UCSD-AML1 (cell line): ENCODE data around the gene PNLIP.

ENCODE experiments used
- DNase-seq: peaks from one replicate; lab custom pipeline; 2025; ENCODE audit not compliant: unreplicated experiment; lab: John Stamatoyannopoulos, UW

Gene PNLIP

DNA sequence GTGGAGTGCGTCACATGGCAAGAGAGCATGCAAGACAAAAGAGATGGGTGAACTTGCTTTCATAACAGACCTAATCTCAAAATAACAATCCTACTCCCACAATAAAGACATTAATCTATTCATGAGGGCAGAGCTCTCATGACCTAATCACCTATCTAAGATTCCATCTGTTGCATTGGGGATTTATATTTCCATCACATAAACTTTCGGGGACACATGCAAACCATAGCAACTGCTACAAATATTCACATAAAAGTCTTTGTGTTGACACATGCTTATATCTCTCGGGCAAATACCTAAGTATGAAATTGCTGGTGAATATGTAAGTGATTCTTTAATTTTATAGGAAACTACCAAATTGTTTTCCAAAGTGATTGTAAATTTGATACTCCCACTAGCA, 29.1 kb downstream of the PNLIP start:
- no peak for DNase-seq

DNA sequence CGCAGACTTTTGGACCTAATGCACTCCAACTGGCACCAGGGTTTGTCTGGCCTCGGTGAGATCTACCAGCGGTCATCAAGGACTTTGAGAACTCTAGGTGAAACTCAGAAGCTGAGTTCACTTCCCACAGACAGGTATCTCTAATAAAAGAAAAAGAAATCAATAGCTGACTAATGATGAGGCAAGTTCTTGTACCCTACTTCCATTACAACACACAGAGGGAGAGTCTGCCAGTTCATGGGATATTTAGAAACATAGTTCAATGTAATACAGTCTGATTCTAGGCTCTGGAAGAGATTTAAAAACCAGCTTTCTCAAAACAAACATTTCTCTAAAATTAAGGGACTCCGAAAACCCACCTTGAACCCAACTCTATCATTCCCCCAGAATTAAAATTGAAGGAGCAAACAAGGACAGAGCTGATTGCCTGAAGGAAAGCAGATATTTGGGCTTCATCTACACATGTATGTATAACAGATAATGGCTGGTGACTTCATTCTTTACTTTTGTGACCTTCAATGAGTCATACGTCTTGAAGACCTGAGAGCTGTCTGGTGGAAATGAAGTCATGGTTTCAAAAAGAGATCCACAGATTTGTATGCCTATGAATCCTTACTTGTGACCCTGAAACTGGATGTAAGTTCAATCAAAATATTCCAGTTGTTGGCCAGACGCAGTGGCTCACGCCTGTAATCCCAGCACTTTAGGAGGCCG, 42.3 kb downstream of the PNLIP start:
- no peak for DNase-seq

DNA sequence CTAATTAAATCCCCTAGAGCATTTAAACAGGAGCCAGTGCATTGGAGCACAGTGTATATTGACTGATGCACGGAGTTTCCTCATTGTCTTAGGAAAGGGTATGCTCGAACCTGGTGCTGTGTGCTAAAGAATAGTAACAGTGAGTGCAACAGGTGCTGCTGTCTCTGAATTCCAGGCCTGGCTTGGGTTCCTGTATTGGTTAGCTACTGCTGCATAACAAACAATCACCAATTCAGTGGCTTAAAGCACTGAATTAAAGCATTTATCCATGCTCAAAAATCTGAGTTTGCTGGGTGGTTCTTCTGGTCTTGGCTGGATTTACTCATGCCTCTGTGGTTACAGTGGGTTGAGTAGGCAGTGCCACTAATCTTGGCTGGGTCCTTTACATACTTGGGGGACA, 43.3 kb downstream of the PNLIP start:
- no peak for DNase-seq

DNA sequence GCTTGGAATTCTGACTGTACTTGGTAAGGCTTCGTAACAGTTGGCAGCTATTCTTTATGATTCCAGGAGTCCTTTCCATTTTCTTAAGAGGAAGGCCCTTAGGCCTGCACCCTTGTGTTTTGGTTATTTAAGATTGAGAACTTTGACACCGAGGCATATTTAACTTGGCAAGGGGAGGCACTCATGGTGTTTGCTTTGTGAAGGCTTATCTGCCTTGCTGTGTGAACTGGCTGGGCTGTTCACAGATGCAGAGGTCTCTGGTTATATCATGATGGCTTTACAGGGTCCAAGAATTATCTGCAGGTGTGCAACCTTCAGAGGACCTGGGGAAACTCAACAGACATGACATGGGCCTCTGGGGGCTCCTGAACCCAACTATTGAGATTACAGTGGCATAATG, 44.2 kb downstream of the PNLIP start:
- DNase-seq: no peak

DNA sequence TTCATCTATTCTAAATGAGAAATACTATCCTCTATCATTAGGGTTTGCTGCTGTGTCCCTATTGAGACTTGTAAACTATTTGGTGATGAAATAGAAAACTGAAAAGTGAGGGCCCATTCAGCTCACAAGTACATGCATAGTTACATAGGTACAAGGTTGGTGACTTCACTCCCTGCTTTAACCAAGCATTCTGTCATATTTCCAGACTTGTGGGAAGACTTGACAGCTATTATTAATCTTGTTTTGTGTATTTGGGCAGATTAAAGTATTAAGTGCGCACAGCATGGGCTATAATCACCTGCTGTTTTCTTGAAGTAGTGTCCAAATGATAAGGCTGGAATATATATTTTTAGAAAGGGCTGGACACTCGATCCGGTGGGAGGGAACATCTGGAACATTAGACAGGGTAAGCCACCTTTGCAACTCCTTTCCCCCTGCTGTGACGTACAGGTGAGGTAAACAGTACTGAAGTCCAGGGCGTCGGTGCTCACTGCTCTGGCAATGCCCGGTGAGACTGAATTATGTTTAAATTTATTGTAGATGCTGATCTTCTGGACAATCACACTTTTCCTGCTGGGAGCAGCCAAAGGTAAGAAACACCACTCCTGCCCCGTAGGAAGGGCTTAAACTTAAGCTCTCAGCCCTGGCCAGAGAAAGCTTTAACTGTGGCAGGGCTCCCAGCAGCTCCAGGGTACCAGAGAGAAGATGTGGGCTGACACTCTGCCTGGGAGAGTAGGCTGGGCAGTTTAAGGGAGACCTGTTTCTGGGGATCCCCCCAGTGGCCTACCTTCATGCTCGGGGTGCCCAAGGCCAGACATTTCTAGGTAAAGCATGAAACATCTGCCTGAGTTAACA, 45.1 kb downstream of the PNLIP start, which contains the start of gene PNLIPRP1:
Gene PNLIPRP1 (plus strand): TSS at position 370 of the 855 bp plus-strand sequence. CDS start 171 bp downstream, at position 541.
- DNase-seq: no peak

DNA sequence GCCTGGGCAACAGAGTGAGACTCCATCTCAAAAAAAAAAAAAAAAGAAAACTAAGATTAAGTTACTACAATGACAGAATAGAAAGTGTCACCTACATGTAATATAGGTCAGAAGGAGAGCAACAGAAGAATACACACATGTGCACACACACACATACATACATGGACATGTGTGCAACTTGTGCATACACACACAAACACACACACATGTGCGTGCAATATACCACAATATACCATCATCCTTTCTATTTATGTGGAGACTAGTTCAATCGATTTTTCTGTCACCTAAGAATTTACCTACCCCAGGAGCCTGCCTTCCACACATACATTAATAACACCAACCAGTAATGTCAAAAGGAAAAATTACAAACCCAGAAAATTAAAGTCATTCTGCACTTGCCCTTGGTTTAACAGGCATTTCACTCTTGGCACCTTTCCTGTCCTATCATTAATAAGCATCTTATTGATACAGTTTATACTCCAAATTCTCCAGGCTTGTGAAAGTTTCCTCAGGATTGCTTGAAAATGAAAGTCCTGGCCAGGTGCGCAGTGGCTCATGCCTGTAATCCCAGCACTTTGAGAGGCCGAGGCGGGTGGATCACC, 47.5 kb downstream of the PNLIP start:
- no peak for DNase-seq

DNA sequence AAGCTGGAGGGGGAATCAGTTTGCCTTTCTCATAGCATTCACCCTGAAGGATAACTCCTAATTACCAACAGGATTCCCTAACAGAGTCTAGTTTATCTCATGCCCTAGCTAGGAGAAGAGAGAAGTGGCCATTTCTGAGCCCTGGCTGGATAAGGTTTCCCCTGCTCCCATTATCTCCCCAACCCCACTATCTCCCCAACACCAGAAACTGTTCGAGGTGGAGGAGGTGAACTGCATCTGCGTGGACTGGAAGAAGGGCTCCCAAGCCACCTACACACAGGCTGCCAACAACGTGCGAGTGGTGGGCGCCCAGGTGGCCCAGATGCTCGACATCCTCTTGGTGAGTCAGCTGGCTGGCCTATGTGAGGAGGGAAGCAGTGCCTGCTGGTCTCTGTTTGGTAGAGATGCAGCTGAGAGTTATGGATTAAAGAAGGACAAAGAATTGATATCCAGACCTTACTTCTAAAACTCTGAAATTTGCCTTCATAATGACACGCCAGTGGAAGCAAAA, 48.8 kb downstream of the PNLIP start:
- no peak for DNase-seq

DNA sequence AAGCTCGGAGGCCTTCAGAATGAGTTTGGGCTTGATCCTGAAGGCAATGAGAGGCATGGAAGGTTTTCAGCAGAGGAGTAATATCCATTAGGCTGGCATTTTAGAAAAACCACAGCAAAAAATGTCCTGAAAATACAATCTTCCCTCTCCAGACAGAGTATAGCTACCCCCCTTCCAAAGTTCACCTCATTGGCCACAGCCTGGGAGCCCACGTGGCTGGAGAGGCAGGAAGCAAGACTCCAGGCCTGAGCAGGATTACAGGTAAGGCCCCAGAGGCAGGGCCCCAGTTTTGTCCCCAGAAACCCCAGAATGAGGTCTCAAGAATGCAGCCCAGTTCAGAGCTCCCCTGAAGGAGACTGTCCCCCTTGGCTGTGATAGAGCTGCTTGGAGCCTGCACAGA, 50.3 kb downstream of the PNLIP start:
- DNase-seq: no peak

DNA sequence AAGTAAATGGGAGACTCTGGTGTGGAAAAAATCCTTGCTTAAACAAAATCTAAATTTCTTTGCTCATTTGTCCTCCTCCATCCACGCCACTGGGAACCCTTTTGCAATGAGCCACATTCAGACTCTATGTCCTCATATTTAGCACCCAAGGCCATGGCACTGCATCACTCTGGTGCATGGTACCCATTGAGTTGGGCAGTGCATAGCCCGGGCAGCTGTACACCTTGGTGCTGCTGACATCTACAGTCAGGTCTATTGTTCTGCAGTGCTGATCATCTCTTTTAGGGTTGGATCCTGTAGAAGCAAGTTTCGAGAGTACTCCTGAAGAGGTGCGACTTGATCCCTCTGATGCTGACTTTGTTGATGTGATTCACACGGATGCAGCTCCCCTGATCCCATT, 51.8 kb downstream of the PNLIP start:
- DNase-seq: no peak

DNA sequence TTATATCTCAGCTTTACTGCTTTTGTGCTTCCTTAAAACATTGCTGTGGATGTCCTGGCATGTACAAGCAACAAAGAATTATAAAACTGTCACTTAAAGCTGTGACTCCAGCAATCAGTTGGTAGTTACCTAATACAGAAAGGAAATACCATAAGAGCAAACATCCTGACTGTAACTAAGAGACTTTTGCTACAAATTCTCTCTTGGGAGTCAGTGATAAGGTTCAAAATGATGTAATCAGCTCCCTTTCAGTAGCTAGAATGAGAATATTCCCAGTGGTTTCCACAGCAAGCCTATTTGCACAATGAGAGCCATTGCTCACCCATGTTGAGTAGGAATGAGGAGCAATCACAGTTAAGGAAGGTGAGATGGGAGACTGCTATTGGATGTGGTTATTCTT, 52.6 kb downstream of the PNLIP start:
- DNase-seq: no peak

DNA sequence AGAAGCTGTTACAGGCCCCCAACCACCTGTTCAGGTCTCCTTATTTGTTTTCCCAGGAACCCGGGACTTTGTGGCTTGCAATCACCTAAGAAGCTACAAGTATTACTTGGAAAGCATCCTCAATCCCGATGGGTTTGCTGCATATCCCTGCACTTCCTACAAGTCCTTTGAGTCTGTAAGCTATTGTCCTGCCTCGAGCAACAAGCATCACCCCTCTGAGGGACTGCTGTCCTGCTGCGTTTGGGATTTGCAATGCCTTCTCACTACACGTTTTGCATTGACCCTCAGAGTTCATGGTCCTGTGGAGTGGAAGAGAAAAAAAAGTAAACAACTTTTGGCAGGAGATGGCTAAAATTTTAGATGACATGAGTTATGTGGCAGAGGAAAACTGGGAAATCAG, 54.3 kb downstream of the PNLIP start:
- DNase-seq: no peak

DNA sequence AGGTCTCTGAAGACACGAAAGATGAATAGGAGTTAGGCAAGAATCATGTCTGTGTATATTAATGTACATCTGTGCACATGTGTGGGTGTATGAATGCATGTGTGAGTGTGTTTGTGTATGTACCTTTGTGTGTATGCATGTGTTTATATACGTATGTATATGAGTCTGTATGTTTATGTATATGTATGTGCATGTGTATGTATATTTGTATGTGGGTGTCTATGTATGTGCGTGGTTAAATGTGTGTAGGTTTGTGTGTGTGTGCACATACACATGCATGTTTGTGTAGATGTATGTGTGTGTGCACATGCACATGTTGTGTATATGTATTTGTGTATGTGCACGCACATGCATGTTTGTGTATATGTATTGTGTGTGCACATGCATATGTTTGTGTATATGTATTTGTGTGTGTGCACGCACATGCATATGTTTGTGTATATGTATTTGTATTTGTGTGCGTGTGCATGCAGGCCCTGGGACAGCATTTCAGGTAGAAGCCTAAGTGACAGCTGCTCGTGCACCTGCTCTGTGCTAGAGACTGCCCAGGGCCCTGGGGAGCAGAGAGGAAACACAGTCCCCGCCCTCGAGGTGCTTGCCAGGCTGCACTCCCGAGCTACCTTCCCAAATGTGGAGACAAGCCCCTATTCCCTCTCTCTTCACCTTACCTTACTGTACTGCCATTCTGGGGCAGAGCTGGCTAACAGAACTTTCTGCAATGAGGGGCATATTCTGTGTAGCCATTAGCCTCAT, 57.1 kb downstream of the PNLIP start:
- no peak for DNase-seq

DNA sequence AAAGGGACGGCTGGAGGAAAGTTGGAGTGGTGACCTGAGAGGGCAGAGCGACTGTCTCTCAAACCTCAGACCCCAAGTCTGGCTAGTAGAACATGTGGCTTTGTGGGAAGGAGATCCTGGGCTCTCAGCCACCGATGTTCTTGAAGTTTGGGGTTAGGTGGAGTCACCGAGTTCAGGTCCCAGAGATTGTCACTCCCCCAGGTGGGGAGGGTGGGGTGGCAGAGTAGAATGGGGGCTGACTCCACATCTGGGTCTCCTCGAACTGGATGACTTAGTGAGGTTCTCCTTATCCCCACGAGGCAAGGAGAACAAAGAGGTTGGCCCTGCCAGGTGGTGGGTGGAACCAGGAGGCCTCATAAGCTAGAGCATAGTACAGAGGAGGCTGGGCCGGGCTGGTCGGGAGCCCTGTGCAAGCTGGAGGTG, 60.3 kb downstream of the PNLIP start:
- no peak for DNase-seq

DNA sequence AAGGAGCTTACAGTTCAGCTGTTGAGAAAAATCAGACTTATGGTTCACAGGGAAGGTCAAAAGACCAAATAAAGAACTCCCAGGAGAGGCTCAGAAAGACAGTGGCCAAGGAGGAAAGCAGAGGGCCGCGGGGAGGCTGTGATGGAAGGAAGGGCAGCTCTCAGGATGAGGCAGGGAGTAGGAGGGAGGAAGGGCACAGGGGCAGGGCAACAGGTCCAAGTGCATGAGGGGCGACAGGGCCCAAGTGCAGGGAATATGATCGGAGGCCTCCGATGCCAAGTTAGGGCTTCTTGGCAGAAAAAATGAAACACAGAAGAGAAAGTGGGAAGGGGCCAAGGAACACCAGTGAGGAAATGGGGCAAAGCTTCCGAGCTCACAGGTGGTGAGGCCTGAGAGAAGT, 61.6 kb downstream of the PNLIP start:
- no peak for DNase-seq

DNA sequence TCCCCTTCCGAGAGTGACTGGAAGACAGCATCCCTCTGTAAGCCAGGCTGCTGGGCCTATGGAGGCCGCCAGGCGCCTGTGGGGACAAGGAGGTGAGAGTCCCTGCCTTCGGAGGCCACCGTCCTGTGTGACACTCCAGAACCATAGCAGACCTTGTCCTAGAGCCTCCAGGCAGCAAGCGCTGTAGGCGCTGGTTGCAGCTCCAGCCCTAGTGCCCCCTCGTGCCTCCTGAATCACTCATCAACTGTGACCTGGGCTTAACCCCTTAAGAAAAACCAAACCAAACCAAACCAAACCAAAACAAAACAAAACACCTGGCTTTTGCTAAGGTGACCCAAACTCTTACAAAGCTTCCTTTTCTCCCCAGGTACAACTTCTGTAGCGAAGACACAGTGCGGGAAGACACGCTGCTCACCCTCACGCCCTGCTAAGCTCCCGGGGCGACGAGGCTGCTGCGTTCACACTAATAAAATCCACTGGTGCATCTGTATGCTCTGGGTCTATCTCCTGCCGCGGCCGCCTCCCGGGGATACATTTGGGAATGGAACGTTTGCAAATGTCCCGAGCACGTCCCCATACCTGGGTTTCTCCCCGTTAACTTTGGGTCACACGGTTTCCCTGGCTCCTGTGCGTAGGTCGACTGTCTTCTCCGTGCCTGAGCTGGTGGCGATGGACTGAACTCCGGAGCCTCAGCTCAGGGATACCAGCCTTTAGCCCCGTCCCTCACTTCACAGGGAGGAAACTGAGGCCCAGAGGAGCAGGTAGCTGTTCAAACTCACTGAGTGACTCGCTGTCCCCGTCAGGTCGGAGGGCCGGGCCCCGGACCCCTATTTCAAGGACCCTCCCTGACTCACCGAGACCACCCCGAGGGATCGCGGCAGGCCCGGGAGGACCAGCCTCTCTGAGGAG, 63.2 kb downstream of the PNLIP start:
- no peak for DNase-seq

DNA sequence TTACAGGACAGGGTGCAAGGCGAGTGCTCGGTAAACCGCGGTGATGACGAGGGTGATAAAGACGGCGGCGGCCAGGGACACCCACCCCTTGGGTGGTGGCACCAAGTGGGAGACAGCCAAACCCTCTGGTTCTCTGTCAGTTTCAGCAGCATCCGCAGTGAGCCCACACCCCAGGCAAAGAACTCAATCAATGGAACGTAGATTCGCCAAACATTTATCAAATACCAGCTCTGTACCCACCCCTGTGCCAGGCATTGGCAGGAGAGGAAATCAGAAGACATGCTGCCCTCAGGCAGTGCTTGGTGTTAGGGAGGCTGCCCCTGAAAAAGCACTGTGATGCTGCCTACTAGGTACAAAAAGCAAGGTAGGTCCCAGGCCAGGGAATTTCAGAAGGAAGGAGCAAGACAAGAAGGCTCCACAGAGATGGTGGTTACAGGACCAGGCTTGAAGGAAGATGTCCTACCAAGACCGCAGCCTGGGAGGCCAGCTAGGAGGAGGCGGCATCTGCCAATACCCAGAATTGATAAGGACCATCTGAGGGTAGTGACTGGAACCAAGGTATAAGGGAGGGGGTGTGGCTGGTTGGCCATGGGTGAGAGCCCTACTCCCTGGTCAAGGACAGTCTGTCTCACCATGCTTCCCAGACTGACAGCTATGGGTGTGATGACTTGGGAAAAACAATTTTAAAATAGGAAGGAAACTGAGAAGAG, 64.9 kb downstream of the PNLIP start:
- DNase-seq: no peak

DNA sequence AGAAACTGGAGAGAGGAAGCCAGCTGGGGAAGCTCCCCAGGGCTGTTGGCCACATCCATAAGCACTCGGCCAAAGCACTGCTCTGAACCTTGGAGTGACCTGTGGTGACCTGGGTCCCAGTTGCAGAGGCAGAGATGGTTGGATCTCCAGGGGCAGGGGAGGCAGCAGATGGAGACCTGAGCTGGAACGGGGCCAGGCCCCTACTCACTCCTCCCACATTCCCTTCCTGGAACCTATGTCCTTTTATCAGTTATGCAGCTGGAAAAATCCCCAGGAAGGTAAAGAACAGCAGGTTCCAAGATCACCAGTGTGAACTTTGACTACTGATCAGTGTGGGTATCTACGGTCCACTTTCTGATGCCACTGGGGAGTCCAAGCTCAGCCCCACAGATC, 65.4 kb downstream of the PNLIP start:
- no peak for DNase-seq

DNA sequence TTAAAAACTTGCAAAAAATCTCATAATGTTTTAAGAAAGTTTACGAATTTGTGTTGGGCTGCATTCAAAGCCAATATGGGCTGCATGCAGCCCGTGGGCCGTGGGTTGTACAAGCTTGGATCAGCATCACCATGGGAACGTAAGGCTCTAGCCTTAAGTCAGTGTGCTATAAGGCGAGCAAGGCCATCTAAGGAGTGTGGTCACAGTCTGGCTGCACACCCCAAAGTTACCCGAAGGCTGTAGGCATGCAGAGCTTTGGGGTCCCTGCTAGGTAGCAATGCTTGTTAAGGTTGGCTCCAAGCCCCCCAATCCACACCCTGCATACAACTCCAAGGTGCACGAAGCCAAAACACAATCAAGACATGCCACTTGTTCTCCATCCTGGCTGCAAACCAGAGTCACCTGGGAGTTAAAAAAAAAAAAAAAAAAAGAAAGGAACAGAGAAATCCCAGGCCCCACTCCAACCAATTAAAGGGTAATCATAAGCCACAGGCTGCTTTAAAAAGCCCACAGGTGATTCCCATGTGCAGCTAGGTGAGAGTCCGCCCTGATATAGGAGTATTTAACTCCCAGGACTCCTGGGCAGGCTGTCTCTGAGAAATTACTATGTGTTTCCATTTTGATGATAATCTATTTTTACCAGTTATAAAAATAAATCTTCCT, 66.5 kb downstream of the PNLIP start:
- no peak for DNase-seq

DNA sequence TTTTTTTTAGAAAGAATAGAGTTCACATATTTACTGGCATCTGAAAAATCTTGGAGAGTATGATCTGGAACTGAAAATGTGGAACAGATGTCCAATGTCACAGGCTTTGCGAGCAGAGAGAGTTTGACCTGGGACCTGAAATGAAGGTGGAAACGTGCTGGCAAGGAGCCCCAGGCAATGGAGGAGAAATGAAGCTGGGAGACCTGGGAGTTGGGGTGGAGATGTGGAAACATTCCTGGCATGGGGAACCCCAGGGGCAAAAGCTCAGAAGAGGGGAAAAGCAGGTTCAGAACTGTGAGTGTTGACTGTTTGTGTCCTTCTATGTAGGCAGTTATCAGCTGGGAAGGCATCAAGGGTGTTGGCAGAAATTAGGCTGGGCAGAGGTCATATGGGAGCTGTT, 67.7 kb downstream of the PNLIP start:
- DNase-seq: no peak
